GM12872 (cell line): ENCODE results near the gene ABCD4.

ENCODE experiments used
- CTCF ChIP-seq: IDR thresholded peaks from 3 replicates; pipeline ENCODE4 v1.5.1; 2011; ENCODE audit warnings: low read depth, mild to moderate bottlenecking, low read length, moderate library complexity; ENCODE audit not compliant: insufficient read depth

The ABCD4 gene

GRCh38 chr14:74302634-74303569, at the start of gene ABCD4:
Gene ABCD4, minus strand, starts transcription at chr14:74302934. Its CDS starts 22 bp downstream, at chr14:74302912.
- peak; percentile 56 for TF ChIP-seq CTCF

- no peak for TF ChIP-seq CTCF
Observed at GRCh38 chr14:74350928-74351323, 48.2 kb upstream of the ABCD4 start.

GRCh38 chr14:74350211-74350927, 47.6 kb upstream of the ABCD4 start:
- TF ChIP-seq CTCF, result no peak

GRCh38 chr14:74349757-74350156, 47.0 kb upstream of the ABCD4 start:
- no peak for TF ChIP-seq CTCF

GRCh38 chr14:74348735-74349463, 46.2 kb upstream of the ABCD4 start:
- TF ChIP-seq CTCF, result no peak

- TF ChIP-seq CTCF, result no peak
Observed at GRCh38 chr14:74348241-74348734, 45.6 kb upstream of the ABCD4 start, which contains the start of gene VRTN. Gene VRTN, plus strand, starts transcription at chr14:74348471. Its CDS starts 8,313 bp downstream, at chr14:74356784.

- TF ChIP-seq CTCF, result no peak
Observed at GRCh38 chr14:74347795-74348100, 45.0 kb upstream of the ABCD4 start.
